ENCODE results near the gene SCGB2B2.
"Not testable (repeated sequence)": the region's sequence is repeated elsewhere in the genome, so short reads cannot be mapped to it uniquely, and the experiment has no call there.

SCGB2B2 gene

GRCh38 chr19:34676697-34677385 lies at the start of gene SCGB2B2:
SCGB2B2 (minus strand) TSS chr19:34677159; CDS start chr19:34594563, 82,596 bp downstream.
- no peak for DNase-seq (ENCODE audit: low read depth)

DNA sequence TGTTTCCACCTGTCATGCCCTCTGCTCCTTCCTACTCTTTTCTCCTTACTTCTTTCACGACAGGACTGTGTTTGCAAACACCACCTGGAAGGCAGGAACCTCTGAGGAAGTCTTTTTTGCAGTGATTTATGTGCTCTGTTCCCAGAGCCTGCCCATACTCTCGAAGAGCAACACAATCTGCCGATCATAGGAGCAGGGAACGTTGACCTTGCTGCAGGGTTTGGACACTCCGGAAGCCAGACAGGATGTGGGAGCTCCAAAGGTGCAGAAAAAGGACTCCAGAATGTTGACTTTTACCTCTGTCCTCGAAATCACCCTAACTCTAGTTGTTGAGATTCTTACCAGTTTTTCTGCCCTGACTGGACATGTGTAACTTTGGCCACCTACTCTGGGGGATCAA lies 48.4 kb upstream of the SCGB2B2 start:
- no peak for DNase-seq (ENCODE audit: low read depth)

DNA sequence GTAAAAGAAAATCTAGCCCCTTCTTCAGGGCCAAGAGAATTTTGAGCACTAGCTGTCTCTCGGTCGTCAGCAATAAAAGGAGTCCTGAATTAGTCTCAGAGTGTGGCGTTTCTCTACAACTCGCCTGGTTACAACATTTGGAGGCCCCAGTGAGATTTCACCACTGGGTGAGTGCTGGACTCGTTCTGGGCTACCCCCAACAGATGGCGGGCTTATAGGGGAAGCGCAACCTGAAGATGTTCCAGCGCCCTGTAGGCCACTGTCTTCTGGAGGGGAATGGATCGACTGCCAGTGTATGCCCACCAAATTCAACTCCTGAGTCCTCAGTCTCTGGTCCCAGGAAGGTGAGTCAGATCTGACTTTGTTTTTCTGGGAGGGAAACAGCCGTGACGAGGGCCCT lies 45.4 kb upstream of the SCGB2B2 start:
- no peak for DNase-seq (ENCODE audit: low read depth)

- no peak for DNase-seq (ENCODE audit: low read depth)
Observed at GRCh38 chr19:34715357-34715756, 38.4 kb upstream of the SCGB2B2 start.

DNA sequence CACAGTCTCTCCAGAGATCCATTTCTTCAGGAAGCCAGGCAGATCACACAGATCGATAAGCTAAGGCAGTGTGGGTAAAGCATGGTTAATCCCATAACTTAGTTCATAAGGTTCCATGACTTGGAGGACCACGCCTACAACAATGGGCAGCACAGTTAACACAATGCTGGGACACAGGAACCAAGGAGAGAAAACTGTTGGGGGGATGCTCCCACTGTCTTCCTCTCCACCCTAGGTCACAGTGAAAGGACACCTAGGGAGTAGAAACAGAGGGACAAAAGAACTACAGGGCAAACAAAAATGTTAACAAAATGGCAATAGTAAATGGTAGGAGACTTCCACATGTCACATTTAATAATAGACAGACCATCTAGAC lies 36.3 kb upstream of the SCGB2B2 start:
- DNase-seq (ENCODE audit: low read depth), result no peak

DNA sequence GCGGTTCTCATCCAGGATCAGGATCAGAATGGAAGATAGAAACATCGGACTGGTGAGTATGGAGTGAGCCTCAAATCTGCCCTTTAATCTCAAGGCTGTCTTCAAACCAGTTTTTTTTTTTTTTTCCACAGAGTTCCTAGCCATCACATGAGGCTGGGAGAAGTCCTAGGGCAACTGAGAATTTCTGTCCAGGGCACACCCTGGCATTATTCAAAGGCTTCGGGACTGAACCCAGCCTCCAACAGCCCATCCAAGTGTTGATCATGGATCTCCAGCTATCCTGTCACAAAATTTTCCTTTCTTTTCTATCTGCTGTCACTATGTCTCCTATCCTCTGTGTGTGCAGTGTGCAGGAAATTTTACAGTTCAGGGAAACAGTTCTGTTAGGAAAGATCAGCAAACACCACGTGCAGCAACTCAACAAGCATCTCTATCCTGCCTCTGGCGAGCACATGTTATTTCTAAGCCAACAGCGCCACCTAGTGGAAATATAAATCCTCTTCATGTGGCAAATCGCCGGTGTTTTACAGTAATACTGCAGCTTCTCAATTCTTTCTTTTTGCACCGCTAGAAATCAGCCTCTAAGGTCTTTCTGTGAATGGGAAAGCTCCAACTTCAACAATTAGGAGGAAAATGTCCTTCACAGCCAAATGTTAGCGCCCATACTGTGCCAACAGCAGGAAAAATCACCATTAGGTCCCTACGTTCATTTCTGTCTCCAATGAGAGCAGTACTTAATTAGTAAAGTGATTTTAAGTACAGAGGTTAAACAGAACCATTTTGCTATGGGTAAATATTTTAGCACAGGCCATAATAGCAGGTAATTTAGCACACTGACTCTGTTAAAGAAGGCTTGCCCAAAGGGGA lies 35.7 kb upstream of the SCGB2B2 start:
- peak; percentile 57 for DNase-seq (ENCODE audit: low read depth)

- no peak for DNase-seq (ENCODE audit: low read depth)
Observed at GRCh38 chr19:34711890-34712289, 34.9 kb upstream of the SCGB2B2 start.

- DNase-seq (ENCODE audit: low read depth), result no peak
Observed at GRCh38 chr19:34707661-34708060, 30.7 kb upstream of the SCGB2B2 start.

DNA sequence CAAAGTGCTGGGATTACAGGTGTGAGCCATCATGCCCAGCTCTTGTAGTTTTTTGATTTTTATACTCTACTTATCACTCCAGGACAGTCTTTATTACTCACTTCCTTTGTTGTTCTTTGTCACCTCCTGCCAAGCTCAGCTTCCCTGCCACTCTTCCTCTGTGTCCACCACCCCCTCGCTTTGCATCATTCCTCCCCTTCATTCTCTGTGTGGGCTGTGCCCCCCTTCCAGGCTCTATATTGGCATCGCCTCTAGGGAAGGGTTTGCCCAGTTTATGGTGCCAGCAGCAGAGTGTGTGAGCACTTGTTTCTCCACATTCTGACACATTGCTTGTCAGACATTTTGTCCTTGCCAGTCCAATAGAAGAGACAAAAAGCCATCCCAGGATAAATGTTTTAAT lies 15.6 kb upstream of the SCGB2B2 start:
- DNase-seq (ENCODE audit: low read depth), result no peak

- no peak for DNase-seq (ENCODE audit: low read depth)
Observed at GRCh38 chr19:34690372-34690771, 13.4 kb upstream of the SCGB2B2 start.

GRCh38 chr19:34688592-34688991 lies 11.6 kb upstream of the SCGB2B2 start:
- DNase-seq (ENCODE audit: low read depth), result no peak

DNA sequence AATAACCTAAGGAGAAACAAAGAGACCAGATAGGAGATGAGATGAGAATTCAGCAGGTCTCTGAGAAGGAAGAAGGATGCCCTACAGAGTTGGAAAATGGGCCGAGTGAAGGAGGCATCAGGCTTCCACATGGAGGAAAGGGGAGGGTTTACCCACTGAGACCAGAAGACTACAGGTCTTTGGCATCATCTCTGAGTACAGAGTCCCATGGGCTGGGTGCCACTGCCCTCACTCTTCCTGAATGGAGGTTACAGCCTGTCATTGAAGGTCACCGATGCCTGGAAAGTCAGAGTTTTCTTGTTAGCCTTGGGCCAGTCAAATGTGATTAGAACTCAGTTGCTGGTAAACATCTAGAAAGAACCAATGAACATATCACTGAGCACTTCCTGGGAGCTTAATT lies 10.4 kb upstream of the SCGB2B2 start:
- no peak for DNase-seq (ENCODE audit: low read depth)

GRCh38 chr19:34686455-34686854 lies 9.5 kb upstream of the SCGB2B2 start:
- no peak for DNase-seq (ENCODE audit: low read depth)

GRCh38 chr19:34685266-34685665 lies 8.3 kb upstream of the SCGB2B2 start:
- DNase-seq (ENCODE audit: low read depth), result not testable (repeated sequence)

- DNase-seq (ENCODE audit: low read depth), result no peak
Observed at GRCh38 chr19:34681478-34681877, 4.5 kb upstream of the SCGB2B2 start.

- no peak for DNase-seq (ENCODE audit: low read depth)
Observed at GRCh38 chr19:34678421-34678820, 1.5 kb upstream of the SCGB2B2 start.

GRCh38 chr19:34678085-34678412 lies 1.1 kb upstream of the SCGB2B2 start:
- DNase-seq (ENCODE audit: low read depth), result no peak

DNA sequence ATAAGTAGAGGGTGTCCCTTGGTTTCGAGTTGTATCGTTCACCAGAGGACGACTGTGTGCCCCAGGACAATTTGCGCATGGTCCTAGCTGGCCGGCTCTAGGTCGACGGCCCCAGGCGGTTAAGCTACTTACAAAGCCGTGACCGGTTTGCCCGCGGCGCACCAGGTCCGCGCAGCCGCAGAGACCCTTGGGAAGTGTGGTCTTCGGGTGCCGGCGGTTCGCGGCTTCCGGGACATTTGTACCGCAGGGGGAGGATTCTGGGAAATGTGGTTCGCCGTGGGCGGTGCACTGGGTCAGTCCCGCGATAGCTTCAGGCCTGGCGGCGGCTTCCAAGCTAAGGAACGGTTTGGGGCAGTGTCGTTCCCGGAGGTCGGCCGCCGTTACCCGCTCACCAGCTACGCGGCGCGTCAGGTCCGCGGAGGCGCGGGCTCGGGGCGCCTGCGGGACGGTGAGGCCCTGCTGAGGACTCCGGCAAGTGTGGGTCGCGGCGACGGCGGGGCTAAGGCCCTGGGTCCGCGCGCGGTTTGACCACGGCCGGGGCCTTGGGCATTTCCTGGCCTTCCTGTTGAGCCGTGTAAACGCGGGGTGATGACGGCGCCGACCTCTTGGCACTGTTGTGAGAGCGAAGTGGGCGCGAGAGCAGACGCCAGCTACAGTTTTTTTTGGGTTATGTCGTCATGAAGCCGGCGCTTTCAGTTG lies 576 bp upstream of the SCGB2B2 start, which contains the start of gene ZNF302:
ZNF302 (plus strand) TSS at position 293 of the 699 bp plus-strand sequence. CDS start 1,127 bp downstream, outside the sequence.
- peak; percentile 93 for DNase-seq (ENCODE audit: low read depth)

- DNase-seq (ENCODE audit: low read depth), result no peak
Observed at GRCh38 chr19:34675919-34676318, 1.0 kb downstream of the SCGB2B2 start.

GRCh38 chr19:34675250-34675649 lies 1.7 kb downstream of the SCGB2B2 start:
- no peak for DNase-seq (ENCODE audit: low read depth)

GRCh38 chr19:34673590-34673989 lies 3.4 kb downstream of the SCGB2B2 start:
- no peak for DNase-seq (ENCODE audit: low read depth)

DNA sequence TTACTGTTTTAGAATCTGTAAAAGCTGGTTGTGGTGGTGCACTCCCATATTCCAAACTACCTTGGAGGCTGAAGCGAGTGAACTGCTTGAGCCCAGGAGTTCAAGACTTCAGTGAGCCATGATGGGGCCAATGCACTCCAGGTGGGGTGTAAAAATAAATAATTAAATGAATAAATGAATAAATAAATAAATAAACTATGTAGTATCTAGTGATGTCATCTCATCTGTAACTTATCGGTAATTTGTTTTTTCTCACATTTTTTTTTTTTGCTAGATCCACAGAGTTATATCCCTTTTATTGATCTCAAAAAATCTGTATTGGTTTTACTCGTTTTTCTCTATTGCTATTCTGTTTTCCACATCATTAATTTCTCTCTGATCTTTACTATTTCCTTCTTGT lies 5.0 kb downstream of the SCGB2B2 start:
- no peak for DNase-seq (ENCODE audit: low read depth)

DNA sequence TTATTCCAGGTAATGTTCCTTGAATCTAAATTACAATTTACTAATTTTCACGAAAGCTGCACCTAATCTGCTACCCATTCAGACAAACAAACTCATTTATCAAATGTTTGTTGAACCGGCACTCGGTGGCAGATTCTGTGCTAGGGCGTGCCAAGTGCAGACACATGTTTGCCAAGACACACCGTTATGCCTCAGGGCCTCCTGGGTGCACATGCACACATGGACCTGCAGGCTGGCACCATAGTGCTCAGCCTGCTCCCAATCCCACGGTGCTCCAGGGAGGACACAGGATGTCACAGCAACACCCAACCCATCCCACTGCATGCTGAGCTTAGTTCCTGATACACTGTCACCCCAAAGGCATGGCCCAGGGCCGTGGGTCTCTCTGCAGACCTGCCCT lies 7.7 kb downstream of the SCGB2B2 start:
- no peak for DNase-seq (ENCODE audit: low read depth)
